Keratinocyte (primary cell): ENCODE results near the gene IGFL4. TPM values are rescaled to one million over a fixed set of nuclear protein-coding genes. Genes with fewer than 3 reads are reported as not detected.

Experiments used
- DNase-seq: peaks from one replicate; pipeline ENCODE4 v3.0.0-alpha.2; 2011; ENCODE audit warnings: low read depth, missing footprints, low spot score
- FAIRE-seq: peaks from 2 replicates; lab custom pipeline; 2011; peaks lifted over from hg19 to GRCh38; lab: Jason Lieb, UNC
- H2AFZ ChIP-seq: 2 replicates; pipeline ENCODE4 v1.6.0; 2012; ENCODE audit warnings: low read length, control low read depth, inconsistent platforms; ENCODE audit not compliant: control insufficient read depth
- H3K27ac ChIP-seq: 2 replicates; pipeline ENCODE4 v1.5.1; 2011; ENCODE audit warnings: low read length; ENCODE audit not compliant: control insufficient read depth, insufficient read depth
- H3K27me3 ChIP-seq: 3 replicates; pipeline ENCODE4 v1.6.0; 2011; ENCODE audit warnings: low read length; ENCODE audit not compliant: control insufficient read depth, insufficient read depth; ENCODE audit errors: extremely low read depth
- H3K36me3 ChIP-seq, 2 experiments: 2 replicates in 1 of 2; 3 replicates in 1 of 2; pipeline ENCODE4 v1.5.1; 2011; ENCODE audit warnings: low read length in 2 of 2, mild to moderate bottlenecking in 1 of 2; ENCODE audit not compliant: control insufficient read depth in 2 of 2, insufficient read depth in 2 of 2; ENCODE audit errors: extremely low read depth in 1 of 2
- H3K4me1 ChIP-seq: 3 replicates; pipeline ENCODE4 v1.5.1; 2011; ENCODE audit warnings: low read length; ENCODE audit not compliant: control insufficient read depth, insufficient read depth; ENCODE audit errors: extremely low read depth
- H3K4me2 ChIP-seq: 3 replicates; pipeline ENCODE4 v1.6.0; 2011; ENCODE audit warnings: low read depth, low read length; ENCODE audit not compliant: control insufficient read depth, insufficient read depth; ENCODE audit errors: extremely low read depth
- H3K4me3 ChIP-seq, 3 experiments: fragments of 200-600 bp in 1 of 3; sonication (generic) in 1 of 3; 2 replicates in 2 of 3; 3 replicates in 1 of 3; pipeline ENCODE4 v1.5.1; 2011 to 2016; ENCODE audit warnings: low read length in 3 of 3, mild to moderate bottlenecking in 3 of 3, control low read depth in 2 of 3, inconsistent platforms in 1 of 3, low read depth in 1 of 3, mixed read lengths in 1 of 3, mixed run types in 1 of 3, moderate library complexity in 1 of 3; ENCODE audit not compliant: control insufficient read depth in 2 of 3, insufficient read depth in 2 of 3; ENCODE audit errors: extremely low read depth in 1 of 3
- H3K79me2 ChIP-seq: 2 replicates; pipeline ENCODE4 v1.6.0; 2012; ENCODE audit warnings: low read length; ENCODE audit not compliant: control insufficient read depth, insufficient read depth
- H3K9ac ChIP-seq: 3 replicates; pipeline ENCODE4 v1.6.0; 2011; ENCODE audit warnings: low read length; ENCODE audit not compliant: control insufficient read depth, insufficient read depth; ENCODE audit errors: extremely low read depth
- H3K9me1 ChIP-seq: 3 replicates; pipeline ENCODE4 v1.6.0; 2011; ENCODE audit warnings: low read length; ENCODE audit not compliant: control insufficient read depth, insufficient read depth; ENCODE audit errors: extremely low read depth
- H3K9me3 ChIP-seq: 2 replicates; pipeline ENCODE4 v1.5.1; 2012; ENCODE audit warnings: low read depth, low read length; ENCODE audit not compliant: control insufficient read depth
- H4K20me1 ChIP-seq: 3 replicates; pipeline ENCODE4 v1.6.0; 2011; ENCODE audit warnings: low read length; ENCODE audit not compliant: control insufficient read depth, insufficient read depth; ENCODE audit errors: extremely low read depth
- CTCF ChIP-seq, 3 experiments: IDR thresholded peaks in 1 of 3; conservative IDR thresholded peaks in 1 of 3; optimal IDR thresholded peaks in 1 of 3; 2 replicates in 2 of 3; 3 replicates in 1 of 3; pipeline versions ENCODE3 to v1.5.1; 2011; ENCODE audit warnings: low read length in 3 of 3, mild to moderate bottlenecking in 3 of 3, moderate library complexity in 2 of 3, control low read depth in 1 of 3, inconsistent platforms in 1 of 3; ENCODE audit not compliant: insufficient read depth in 2 of 3; ENCODE audit errors: extremely low read depth in 1 of 3
- EZH2 ChIP-seq: IDR thresholded peaks from one replicate; pipeline ENCODE4 v1.6.1; 2012; ENCODE audit warnings: inconsistent platforms, mild to moderate bottlenecking, low read length, moderate library complexity
- dilution Hi-C: fragments of 300-500 bp; cut with MboI; formaldehyde crosslinking; loops from one replicate; pipeline ENCODE4 v1.7.0; 2020; ENCODE audit warnings: low sequenced_read_pairs; ENCODE audit not compliant: extremely low pct_ligation_motif_present
- polyA plus RNA-seq, 5 experiments: library from polyadenylated mRNA; depleted of rRNA in 3 of 5; stranded (reverse) in 3 of 5; stranded (forward) in 1 of 5; unstranded in 1 of 5; fragments of >200 nt; gene quantifications; 1 replicate in 1 of 5; 2 replicates in 3 of 5; 3 replicates in 1 of 5; pipeline versions ENCODE4 v1.2.1 to v1.2.3, GENCODE V29; 2011 to 2012; ENCODE audit warnings: missing spikeins in 2 of 5, low read depth in 1 of 5, low replicate concordance in 1 of 5

The IGFL4 gene
- polyA plus RNA-seq, 1 donor (not counting 4 experiments of a cell fraction or from before 2014, with no cell fraction given): not detected

DNA sequence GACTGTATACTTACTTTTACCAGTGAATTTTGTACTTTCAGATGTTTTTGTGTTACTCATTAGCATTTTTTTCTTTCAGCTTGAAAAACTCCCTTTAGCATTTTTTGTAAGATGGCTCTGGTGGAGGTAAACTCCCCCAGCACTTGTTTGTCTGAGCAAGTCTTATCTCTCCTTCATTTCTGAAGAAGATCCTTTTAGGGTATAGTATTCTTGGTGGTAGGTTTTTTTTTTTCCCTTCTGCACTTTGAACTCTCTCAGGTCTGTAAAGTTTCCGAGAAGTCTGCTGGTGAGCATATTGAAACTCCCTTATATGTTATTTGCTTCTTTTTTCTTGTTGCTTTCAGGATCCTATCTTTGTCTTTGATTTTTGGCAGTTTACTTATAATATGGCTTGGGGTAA, 48.6 kb upstream of the IGFL4 start:
- Histone ChIP-seq H3K27ac (no peak overlapping the region), H3K79me2 (no peaks in the 10 kb centered on the region), H3K9me1 (no peaks in the 10 kb centered on the region), H2AFZ (no peak overlapping the region), H3K9ac (no peak overlapping the region), H3K36me3 (no peaks in the 10 kb centered on the region), H3K9me3 (no peaks in the 10 kb centered on the region), H3K4me1 (no peaks in the 10 kb centered on the region), H3K4me2 (no peak overlapping the region), H4K20me1 (no peaks in the 10 kb centered on the region), H3K4me3 (no peak overlapping the region), H3K27me3 (no peaks in the 10 kb centered on the region)
- TF ChIP-seq EZH2 (no peak), CTCF (optimal IDR thresholded peaks at IDR 0.05 in 1 of 3, IDR thresholded peaks at IDR 0.05 in 1 of 3, conservative IDR thresholded peaks at IDR 0.05 in 1 of 3; ENCODE audit: extremely low read depth in 1 of 3, insufficient read depth in 2 of 3, low read length in 3 of 3) (no peak)
- DNase-seq: no peak
- dilution Hi-C loops: no loop called here
- FAIRE-seq: no peak

DNA sequence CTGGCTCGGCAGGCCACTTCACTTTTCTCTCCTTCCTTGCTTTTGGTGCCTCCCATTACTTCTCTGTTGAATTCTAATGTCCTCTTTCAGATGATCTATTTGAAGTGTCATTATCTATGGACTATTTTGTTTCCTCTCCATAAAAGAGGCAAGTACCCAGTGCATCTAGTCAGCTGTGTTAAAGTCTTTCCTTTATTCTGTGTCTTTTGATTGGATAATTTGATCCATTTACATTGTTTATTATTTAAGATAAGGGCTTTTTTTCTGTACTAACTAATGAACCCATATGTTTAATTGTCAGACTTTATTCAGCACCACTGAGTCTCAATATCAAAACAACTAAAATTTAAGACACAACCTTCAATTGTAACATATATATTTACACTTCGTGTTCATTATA, 47.3 kb upstream of the IGFL4 start:
- Histone ChIP-seq H3K9me1 (no peaks in the 10 kb centered on the region), H3K79me2 (no peaks in the 10 kb centered on the region), H3K27ac (no peak overlapping the region), H3K9me3 (no peaks in the 10 kb centered on the region), H2AFZ (no peak overlapping the region), H4K20me1 (no peaks in the 10 kb centered on the region), H3K9ac (no peak overlapping the region), H3K4me3 (no peak overlapping the region), H3K36me3 (no peaks in the 10 kb centered on the region), H3K4me2 (no peak overlapping the region), H3K27me3 (no peaks in the 10 kb centered on the region), H3K4me1 (peaks cover 5% of the 10 kb centered on the region)
- dilution Hi-C loops: no loop called here
- no peak for TF ChIP-seq EZH2
- TF ChIP-seq CTCF (optimal IDR thresholded peaks at IDR 0.05 in 1 of 3, IDR thresholded peaks at IDR 0.05 in 1 of 3, conservative IDR thresholded peaks at IDR 0.05 in 1 of 3; ENCODE audit: extremely low read depth in 1 of 3, insufficient read depth in 2 of 3, low read length in 3 of 3): no peak
- FAIRE-seq: no peak
- no peak for DNase-seq
